Measurements from ENCODE around the gene VPS13D. TPM values are rescaled to one million over a fixed set of nuclear protein-coding genes. Genes with fewer than 3 reads are reported as not detected.

Gene VPS13D
- total RNA-seq, 1 experiment from 2014 or later, result 30.7 TPM

GRCh38 chr1:12406211-12407021 lies 176.6 kb downstream of the VPS13D start:
- Histone ChIP-seq H3K27me3 (ENCODE audit: low read length) (no peaks in the 10 kb centered on the region), H3K27ac (ENCODE audit: low read length) (peak overlapping the region; percentile 60), H3K4me3 (ENCODE audit: low read length) (no peak overlapping the region), H3K79me2 (ENCODE audit: low read length) (no peaks in the 10 kb centered on the region), H2AFZ (ENCODE audit: low read length) (no peak overlapping the region), H3K9ac (ENCODE audit: low read length) (peak overlapping the region; percentile 5; the same call in 1 of the 2 replicates), H3F3A (ENCODE audit: low read length, unreplicated experiment) (no peaks in the 10 kb centered on the region), H3K4me1 (ENCODE audit: insufficient read depth, low read length) (peaks cover 40% of the 10 kb centered on the region), H3K9me2 (replicated peaks; ENCODE audit: low read length) (no peaks in the 10 kb centered on the region), H3K36me3 (ENCODE audit: low read depth, low read length) (peaks cover 34% of the 10 kb centered on the region), H3K4me2 (ENCODE audit: low read length) (peak overlapping the region; percentile 46), H3K9me3 (ENCODE audit: low read length) (0 out of 2 replicates have a peak, but pooled peaks cover 4% of the 10 kb centered on the region), H4K20me1 (ENCODE audit: low read length) (no peaks in the 10 kb centered on the region)
- BruUV-seq (replicated peaks), result no TSS peak
- intact Hi-C loops (cut with micrococcal nuclease), result loop anchor here (1.0 to 5.0 kb wide), 7 partner anchors 25 to 213 kb away; no protein-coding TSS in a partner anchor
- no peak for ATAC-seq
- ChIA-PET POLR2A (ENCODE audit: unreplicated experiment) (interaction anchor here (0.6 kb wide), 1 partner anchor 203 kb away, joined by 3 read pairs; no protein-coding TSS in a partner anchor), CTCF (interaction anchor here (0.7 to 1.7 kb wide), 3 partner anchors 101 to 213 kb away, joined by 3 to 10 read pairs (median 4); no protein-coding TSS in a partner anchor)
- TF ChIP-seq CTCF (conservative IDR thresholded peaks at IDR 0.05; ENCODE audit: low read depth, low read length) (no peak), EZH2 (IDR thresholded peaks at IDR 0.05; ENCODE audit: low read length, unreplicated experiment) (no peak), EZH2phosphoT487 (IDR thresholded peaks at IDR 0.05; ENCODE audit: borderline replicate concordance, low read length) (no peak)
- no peak for DNase-seq

- H3K79me2 ChIP-seq (ENCODE audit: low read length), result no peaks in the 10 kb centered on the region
- no peaks in the 10 kb centered on the region for H3F3A ChIP-seq (ENCODE audit: low read length, unreplicated experiment)
- H3K4me2 ChIP-seq (ENCODE audit: low read length), result peak overlapping the region; percentile 46
- H3K27me3 ChIP-seq (ENCODE audit: low read length), result no peaks in the 10 kb centered on the region
- no peak overlapping the region for H3K4me3 ChIP-seq (ENCODE audit: low read length)
- ChIA-PET POLR2A (ENCODE audit: unreplicated experiment) (interaction anchor here (0.5 to 0.6 kb wide), 3 partner anchors 8 to 202 kb away, joined by 3 to 6 read pairs (median 4); no protein-coding TSS in a partner anchor), CTCF (interaction anchor here (0.6 to 1.7 kb wide), 5 partner anchors 51 to 212 kb away, joined by 3 to 10 read pairs (median 4); no protein-coding TSS in a partner anchor)
- DNase-seq (peak; percentile 90), ATAC-seq (peak; percentile 97)
- intact Hi-C loops (cut with micrococcal nuclease), result loop anchor here (1.0 to 5.0 kb wide), 7 partner anchors 26 to 212 kb away; no protein-coding TSS in a partner anchor
- H3K36me3 ChIP-seq (ENCODE audit: low read depth, low read length), result peaks cover 34% of the 10 kb centered on the region
- peak overlapping the region; percentile 5; the same call in 1 of the 2 replicates for H3K9ac ChIP-seq (ENCODE audit: low read length)
- H3K9me2 ChIP-seq (replicated peaks; ENCODE audit: low read length), result no peaks in the 10 kb centered on the region
- H3K27ac ChIP-seq (ENCODE audit: low read length), result peak overlapping the region; percentile 60
- peaks cover 31% of the 10 kb centered on the region for H3K4me1 ChIP-seq (ENCODE audit: insufficient read depth, low read length)
- no peaks in the 10 kb centered on the region for H4K20me1 ChIP-seq (ENCODE audit: low read length)
- H3K9me3 ChIP-seq (ENCODE audit: low read length), result 0 out of 2 replicates have a peak, but pooled peaks cover 4% of the 10 kb centered on the region
- no TSS peak for BruUV-seq (replicated peaks)
- H2AFZ ChIP-seq (ENCODE audit: low read length), result no peak overlapping the region
- TF ChIP-seq CTCF (conservative IDR thresholded peaks at IDR 0.05; ENCODE audit: low read depth, low read length) (peak; percentile 78), EZH2phosphoT487 (IDR thresholded peaks at IDR 0.05; ENCODE audit: borderline replicate concordance, low read length) (no peak), EZH2 (IDR thresholded peaks at IDR 0.05; ENCODE audit: low read length, unreplicated experiment) (no peak)
Measured at GRCh38 chr1:12407050-12407961, 177.5 kb downstream of the VPS13D start.

Data from PC-3 (cell line).